GM12874 (cell line): ENCODE data around the gene FKBP7.

Experiments
- TF ChIP-seq, protein P1 (sequence below): IDR thresholded peaks from 2 replicates; pipeline ENCODE4 v1.5.1; 2011; ENCODE audit warnings: low read depth, mild to moderate bottlenecking, control low read depth, low read length, moderate library complexity; ENCODE audit not compliant: insufficient read depth

The FKBP7 gene

DNA sequence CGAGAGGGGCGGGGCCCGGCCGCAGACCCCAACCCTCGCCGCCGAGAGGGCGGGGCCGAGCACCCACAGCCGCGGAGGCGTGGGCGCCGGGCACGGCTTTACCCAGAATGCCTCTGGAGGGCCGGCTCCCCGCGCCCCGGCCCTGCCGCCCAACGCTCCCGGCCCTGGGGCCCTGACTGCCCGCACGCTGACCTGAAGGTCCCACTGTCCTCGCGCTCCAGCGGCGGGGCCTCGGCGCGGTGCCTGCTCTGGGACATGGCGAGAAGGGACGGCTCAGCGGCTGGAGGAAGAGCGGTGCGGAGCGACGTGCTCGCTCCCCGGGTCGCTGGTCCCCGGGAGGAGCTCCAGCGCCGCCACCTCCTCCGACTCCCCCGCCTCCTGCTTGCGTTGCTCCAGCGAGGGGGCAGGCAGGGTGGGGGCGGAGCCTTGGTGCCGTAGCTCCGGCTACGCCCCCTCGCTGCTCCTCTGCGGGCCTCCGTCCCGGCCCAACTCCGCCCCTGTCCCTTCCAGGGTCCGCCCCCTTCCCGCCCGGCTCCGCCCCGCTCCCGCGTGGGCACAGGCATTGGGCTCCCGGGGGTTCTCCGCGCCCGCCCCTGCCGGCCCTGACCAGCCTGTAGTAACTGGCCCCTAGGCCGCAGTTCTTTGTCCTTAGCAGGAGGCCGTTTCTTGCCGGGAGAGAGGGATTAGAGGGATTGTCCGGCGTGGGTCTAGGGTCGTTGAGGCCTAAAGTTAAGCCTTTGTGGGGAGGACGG lies 27.4 kb downstream of the FKBP7 start, which contains the start of the genes PJVK and PRKRA:
PJVK (plus strand) TSS at position 605 of the 752 bp plus-strand sequence. CDS start 2,032 bp downstream, outside the sequence.
PRKRA (minus strand) TSS at position 402 of the 752 bp plus-strand sequence; CDS start at position 257, 145 bp downstream.
- TF ChIP-seq, protein P1, sequence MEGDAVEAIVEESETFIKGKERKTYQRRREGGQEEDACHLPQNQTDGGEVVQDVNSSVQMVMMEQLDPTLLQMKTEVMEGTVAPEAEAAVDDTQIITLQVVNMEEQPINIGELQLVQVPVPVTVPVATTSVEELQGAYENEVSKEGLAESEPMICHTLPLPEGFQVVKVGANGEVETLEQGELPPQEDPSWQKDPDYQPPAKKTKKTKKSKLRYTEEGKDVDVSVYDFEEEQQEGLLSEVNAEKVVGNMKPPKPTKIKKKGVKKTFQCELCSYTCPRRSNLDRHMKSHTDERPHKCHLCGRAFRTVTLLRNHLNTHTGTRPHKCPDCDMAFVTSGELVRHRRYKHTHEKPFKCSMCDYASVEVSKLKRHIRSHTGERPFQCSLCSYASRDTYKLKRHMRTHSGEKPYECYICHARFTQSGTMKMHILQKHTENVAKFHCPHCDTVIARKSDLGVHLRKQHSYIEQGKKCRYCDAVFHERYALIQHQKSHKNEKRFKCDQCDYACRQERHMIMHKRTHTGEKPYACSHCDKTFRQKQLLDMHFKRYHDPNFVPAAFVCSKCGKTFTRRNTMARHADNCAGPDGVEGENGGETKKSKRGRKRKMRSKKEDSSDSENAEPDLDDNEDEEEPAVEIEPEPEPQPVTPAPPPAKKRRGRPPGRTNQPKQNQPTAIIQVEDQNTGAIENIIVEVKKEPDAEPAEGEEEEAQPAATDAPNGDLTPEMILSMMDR = no peak

DNA sequence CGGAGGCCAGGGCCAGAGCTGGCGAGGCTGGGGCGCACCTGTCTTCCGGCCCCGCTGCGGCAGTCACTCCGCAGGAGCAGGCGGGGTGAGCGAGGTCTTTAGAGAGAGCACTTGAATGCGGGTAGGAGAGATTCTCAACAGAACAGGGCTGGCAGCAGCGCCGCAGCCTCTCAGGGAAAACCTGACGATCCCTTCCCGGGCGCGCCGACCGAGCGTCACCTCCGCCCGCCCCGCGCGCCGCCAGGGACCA lies 28.0 kb downstream of the FKBP7 start:
- TF ChIP-seq, protein P1 = no peak

DNA sequence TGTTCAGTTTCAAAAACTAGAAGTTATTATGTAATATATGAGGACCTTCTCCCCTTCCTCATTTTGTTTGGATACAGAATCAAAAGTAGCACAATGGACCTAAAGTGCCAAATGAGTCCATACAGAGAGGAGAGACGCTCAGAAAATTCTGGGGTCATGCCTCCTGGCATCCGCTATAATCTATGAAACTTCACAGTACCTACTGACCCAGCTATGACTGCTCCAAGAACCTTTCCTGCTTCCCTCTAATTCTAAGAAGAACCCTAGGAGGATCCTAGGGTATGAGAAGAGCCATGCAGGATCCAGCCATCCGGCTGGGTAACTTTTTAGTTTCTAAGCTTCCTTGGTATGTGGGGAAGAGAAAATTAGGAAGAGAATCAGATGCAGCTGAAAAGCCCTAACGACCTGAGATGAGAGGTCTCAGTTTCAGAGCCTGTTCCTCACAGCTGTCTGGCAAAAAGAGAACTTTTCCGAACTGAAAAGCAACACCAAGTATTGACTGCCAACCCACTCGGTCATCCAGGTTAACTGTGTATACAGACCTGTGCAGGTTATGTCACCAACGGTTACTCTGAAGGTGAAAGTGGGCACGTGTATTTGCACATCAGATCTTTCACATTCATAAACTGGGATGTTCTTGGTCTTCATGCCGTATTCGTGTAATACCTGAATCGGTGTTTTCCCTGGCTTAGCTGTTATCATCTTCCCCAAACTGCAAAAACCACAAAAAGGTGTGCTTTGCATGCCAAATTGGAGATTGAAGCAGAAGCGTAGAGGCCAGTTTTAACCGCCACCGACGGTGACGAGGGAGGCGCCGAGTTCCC lies 28.5 kb downstream of the FKBP7 start:
- TF ChIP-seq, protein P1 = no peak

DNA sequence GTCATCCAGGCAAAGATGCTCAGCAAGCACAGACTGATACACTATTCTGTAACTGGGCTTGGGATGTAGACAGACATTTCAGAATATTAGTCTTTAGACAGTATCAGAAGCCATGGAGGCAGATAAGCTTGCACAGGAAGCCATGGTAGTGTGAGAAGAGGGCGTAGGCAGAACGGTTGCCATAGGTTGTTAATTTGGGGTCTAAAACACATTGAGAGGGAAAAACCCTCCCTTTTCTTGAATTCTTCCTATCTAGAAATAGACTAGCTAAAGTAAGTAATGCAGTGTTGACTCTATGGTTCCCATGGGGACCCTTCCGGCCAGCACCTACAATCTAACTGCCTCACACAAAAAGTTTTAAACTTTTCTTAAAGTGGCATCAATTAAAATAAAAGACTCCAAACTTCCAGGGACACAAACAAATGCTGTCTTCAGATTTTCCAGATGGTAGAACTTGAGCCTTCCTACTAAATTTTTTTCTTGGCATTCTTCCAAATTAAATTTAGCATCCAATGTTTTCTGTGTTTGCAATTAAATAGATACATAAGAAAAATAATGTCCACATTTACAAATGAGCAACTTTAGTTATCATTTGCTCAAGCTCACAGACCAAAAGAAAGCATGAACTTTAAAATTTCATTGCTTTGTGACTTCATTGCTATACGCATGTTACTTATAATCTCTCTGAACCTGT lies 29.3 kb downstream of the FKBP7 start:
- TF ChIP-seq, protein P1 = no peak

DNA sequence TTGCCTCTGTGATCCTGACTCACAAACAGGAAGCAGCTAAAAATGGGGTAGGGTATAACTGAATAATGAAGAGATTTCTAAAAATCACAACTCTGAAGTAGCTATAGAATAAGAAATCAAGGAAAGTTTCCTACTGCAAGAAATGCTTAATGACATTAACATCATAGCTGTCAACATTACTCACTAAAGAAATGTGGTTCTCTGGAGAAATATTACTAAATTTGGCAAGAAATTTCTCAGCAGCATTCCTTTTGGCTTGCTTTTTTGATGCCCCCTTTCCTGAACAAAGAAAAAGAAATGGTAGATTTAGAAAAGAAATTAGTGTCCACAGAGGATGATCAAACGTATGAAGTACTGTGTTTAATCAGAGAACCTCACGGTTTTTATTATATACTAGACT lies 37.0 kb downstream of the FKBP7 start:
- TF ChIP-seq, protein P1 = no peak

DNA sequence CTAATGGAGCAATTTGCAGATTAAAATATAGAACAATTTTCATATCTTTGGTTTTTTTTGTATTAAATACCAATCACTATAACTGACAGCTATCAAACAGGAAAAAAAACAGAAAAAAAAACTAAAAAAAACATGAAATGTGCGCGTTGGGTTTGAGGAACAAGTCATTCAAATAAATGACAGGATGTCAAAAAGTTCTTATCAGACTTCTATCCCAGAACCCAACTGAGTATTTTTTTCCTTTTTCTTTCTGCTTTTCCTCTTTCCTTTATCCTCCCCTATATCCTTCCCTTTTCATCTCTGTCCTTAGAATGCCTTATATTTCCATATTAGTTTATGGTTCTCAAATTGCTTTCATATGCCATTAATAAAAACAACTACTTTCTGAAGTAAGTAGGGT lies 41.7 kb downstream of the FKBP7 start:
- TF ChIP-seq, protein P1 = no peak

DNA sequence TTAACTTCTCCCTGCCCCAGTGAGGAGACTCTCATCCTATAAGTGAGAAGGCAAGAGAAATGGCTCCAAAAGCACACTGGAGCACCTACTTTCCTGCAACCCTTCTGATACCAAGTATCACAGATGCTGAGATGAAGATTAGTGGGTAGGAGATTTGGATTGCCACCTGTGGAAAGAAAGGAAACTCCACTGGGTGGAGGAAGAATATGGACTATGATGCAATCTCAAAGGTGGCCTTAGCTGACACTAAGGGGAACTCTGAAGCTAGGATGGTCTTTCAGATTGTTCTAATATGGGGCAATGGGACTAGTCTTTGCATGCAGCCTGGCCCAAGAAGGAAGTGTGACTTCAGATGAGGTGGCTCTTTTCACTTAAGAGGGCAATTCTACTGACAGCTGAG lies 49.1 kb downstream of the FKBP7 start:
- TF ChIP-seq, protein P1 = no peak
